AG09319 (cell line): Measurements from ENCODE around the gene PC.

Experiments
- DNase-seq: peaks from one replicate; pipeline ENCODE4 v3.0.0-alpha.2; 2010; ENCODE audit warnings: low read depth; ENCODE audit errors: extremely low read depth
- TF ChIP-seq, protein P1 (sequence below): IDR thresholded peaks from 2 replicates; pipeline ENCODE4 v1.5.1; 2011; ENCODE audit warnings: low read depth, mild to moderate bottlenecking, inconsistent platforms, low read length, moderate library complexity

PC gene

DNA sequence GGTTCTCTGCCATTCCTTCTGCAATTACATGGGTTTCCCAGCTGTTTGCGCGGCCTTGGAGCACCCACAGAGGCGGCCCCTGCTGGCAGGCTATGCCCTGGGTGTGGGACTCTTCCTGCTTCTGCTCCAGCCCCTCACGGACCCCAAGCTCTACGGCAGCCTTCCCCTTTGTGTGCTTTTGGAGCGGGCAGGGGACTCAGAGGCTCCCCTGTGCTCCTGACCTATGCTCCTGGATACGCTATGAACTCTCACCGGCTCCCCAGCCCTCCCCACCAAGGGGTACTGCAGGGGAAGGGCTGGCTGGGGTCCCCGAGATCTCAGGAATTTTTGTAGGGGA, 112.3 kb downstream of the PC start:
- TF ChIP-seq, protein P1, sequence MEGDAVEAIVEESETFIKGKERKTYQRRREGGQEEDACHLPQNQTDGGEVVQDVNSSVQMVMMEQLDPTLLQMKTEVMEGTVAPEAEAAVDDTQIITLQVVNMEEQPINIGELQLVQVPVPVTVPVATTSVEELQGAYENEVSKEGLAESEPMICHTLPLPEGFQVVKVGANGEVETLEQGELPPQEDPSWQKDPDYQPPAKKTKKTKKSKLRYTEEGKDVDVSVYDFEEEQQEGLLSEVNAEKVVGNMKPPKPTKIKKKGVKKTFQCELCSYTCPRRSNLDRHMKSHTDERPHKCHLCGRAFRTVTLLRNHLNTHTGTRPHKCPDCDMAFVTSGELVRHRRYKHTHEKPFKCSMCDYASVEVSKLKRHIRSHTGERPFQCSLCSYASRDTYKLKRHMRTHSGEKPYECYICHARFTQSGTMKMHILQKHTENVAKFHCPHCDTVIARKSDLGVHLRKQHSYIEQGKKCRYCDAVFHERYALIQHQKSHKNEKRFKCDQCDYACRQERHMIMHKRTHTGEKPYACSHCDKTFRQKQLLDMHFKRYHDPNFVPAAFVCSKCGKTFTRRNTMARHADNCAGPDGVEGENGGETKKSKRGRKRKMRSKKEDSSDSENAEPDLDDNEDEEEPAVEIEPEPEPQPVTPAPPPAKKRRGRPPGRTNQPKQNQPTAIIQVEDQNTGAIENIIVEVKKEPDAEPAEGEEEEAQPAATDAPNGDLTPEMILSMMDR: no peak
- DNase-seq: no peak

GRCh38 chr11:66845143-66845875, 112.9 kb downstream of the PC start:
- TF ChIP-seq, protein P1: no peak

GRCh38 chr11:66844496-66845142, 113.6 kb downstream of the PC start:
- TF ChIP-seq, protein P1: no peak
- no peak for DNase-seq

More at GRCh38 chr11:66845143-66845875, 112.9 kb downstream of the PC start:
- no peak for DNase-seq

DNA sequence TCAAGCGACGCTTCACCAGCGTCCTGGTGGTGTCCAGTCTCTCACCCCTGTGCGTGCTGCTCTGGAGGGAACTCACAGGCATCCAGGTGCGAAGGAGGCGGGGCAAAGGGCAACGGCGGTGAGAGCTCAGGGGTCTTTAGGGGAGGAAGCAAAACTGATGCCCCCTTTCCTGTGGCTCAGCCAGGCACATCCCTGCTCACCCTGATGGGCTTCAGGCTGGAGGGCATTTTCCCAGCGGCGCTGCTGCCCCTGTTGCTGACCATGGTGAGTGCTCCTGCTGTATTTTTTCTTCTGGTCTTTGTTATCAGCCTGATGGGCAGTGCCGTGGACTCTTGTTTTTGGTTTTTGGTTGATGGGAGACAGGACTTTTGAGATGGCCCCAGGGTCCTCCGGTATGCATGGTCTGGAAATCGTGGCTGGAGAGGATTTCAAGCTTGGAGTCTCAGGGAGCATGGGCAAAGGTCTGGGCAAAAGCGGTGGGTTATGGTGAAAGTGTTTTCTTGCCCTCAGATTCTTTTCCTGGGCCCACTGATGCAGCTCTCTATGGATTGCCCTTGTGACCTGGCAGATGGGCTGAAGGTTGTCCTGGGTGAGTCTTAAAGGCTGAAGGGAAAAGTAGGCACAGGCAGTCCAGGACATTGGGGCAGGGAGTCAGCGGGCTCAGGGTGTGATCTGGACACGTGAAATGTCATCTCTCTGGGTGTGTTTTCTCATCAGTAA, 114.2 kb downstream of the PC start:
- TF ChIP-seq, protein P1: no peak
- DNase-seq: no peak

DNA sequence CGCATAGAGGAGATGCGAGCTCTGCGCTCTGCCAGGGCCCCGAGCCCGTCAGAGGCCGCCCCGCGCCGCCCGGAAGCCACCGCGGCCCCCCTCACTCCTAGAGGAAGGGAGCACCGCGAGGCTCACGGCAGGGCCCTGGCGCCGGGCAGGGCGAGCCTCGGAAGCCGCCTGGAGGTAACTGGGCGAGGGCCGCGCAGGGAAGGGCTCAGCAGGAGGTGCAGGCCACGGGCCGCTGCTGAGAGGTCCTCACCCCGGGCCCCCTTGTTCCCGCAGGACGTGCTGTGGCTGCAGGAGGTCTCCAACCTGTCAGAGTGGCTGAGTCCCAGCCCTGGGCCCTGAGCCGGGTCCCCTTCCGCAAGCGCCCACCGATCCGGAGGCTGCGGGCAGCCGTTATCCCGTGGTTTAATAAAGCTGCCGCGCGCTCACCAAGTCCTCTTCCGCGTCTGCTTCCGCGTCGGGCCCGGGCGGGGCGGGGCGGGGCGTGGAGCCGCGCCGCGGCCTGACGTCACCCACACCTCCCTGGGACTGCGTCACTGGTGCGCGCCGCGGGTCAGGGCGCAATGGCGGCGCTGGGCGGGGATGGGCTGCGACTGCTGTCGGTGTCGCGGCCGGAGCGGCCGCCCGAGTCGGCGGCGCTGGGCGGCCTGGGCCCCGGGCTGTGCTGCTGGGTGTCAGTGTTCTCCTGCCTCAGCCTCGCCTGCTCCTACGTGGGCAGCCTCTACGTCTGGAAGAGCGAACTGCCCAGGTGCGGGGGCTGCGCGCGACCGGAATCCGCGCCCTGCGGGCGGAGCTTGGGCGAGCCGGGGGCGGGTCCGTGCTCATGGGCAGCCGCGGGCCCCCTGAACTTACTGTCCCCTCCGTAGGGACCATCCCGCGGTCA, 115.0 kb downstream of the PC start, which contains the start of gene RCE1:
Gene RCE1 (plus strand): TSS at position 546 of the 880 bp plus-strand sequence. CDS start 15 bp downstream, at position 561.
- TF ChIP-seq, protein P1: no peak
- DNase-seq: peak; percentile 56

- TF ChIP-seq, protein P1: no peak
- DNase-seq: no peak
Observed at GRCh38 chr11:66842501-66842895, 115.7 kb downstream of the PC start.
